GM19455 (cell line): Measurements from ENCODE around the gene TPD52L2.

ENCODE experiments used
- ATAC-seq: cut with Tn5 transposase; IDR thresholded peaks from one replicate; pipeline ENCODE4 v1.9.1; 2021; ENCODE audit not compliant: unreplicated experiment

The TPD52L2 gene

GRCh38 chr20:63930971-63931553 is 66.0 kb downstream of the TPD52L2 start:
- ATAC-seq = no peak

- ATAC-seq = no peak
These were observed 66.7 kb downstream of the TPD52L2 start for GRCh38 chr20:63931735-63932134.

- ATAC-seq = no peak
These were observed 67.6 kb downstream of the TPD52L2 start for GRCh38 chr20:63932606-63933160.

DNA sequence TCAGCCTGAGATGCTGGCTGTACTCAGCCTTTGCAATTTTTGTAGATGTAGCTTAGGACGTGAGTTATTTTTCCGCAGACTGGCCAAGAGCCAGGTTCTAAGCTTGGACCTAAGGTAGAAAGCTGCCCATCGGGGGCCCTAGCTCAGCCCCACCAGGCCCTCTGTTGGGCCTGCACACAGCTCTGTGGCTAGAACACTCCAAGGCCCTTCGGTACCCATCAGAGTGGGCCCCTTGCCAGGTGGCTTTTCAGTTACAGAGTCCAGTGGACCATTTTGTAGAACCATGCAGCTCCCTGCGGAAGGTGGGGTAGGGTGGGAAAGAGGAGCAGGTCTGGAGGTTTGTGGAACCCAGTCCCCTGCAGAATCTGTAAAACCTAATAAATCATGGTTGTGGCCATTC is 68.6 kb downstream of the TPD52L2 start:
- ATAC-seq = no peak

DNA sequence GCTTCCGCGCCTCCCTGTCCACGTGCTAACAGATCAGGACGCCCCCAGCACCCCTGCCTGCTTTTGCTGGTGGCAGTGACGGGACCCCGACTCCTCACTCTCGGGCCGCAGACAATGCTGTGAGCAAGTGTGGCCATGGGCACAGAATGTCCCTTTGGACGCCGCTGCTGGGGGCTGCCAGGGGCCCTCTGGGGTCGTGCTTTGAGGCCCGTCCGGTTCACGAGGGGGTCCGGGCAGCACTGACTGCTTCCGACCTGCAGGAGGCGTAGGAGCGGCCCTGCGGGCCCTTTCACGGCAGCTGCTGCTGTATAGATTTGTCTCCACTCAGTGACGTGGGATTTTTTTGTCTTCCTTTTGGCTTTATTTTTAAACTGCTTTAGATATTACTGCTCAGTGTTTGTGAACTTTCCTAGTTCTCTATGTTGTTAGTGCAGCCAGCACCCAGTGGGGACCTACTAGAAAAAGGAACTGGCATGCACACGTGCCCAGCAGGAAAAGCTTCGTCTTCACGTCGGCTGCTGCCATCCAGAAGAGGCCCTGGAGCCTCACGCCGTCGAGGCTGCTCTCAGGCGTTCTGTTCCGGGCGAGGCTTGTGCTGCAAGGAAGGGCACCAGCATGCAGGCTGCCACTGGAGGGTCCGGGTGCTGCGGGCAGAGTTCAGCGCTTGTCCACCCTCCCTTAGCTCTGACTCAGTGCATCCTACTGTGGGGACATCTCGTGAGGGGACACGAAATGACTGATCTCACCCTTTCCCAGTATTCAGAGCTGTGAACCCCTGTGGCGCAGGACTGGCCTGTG is 69.4 kb downstream of the TPD52L2 start:
- ATAC-seq = no peak

GRCh38 chr20:63935447-63935846 is 70.4 kb downstream of the TPD52L2 start:
- no peak for ATAC-seq

- ATAC-seq = no peak
These were observed 72.5 kb downstream of the TPD52L2 start for GRCh38 chr20:63937596-63937995.

- no peak for ATAC-seq
These were observed 74.2 kb downstream of the TPD52L2 start for GRCh38 chr20:63939061-63939935.

GRCh38 chr20:63940071-63940471 is 75.0 kb downstream of the TPD52L2 start:
- no peak for ATAC-seq

DNA sequence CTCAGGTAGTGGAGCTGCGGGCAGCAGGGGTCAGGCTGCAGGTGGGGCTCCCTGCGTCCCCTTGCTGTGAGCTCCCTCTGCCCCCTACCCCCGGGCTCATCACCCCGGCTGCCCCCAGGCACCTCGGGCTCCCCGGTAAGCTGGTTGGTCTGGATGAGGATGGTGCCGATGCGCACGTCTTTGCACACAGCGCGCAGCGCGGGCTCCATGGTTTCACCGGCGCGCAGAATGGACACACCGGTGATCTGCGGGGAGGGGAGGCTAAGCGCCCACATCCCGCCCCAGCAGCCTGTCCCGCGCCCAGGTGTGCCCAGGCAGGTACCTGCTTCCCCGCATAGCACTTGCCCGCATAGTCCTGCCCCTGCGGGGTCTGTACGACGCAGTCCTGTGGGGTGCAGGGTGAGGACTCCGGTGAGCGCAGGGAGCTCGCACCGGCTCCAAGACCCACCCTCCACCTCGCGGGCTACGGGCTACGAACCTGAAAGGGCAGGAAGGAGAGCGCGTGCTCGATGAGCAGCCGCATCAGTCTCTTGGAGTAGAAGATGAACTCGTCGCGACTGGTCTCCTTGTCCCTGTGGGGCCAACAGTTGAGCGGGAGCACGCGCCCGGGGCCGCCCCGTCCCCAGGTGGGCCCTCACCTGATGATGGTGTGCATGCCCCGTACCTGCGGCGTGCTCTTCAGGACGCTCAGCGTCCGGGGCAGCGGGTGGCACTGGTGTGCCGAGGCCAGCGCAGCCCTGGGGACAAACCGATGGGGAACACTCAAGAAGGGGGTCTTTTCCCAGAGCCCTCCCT is 75.6 kb downstream of the TPD52L2 start:
- no peak for ATAC-seq
